GM23248 (cell line): ENCODE results near the gene FCN3. TPM values are rescaled to one million over a fixed set of nuclear protein-coding genes. Genes with fewer than 3 reads are reported as not detected.

Experiments used
- DNase-seq: peaks from one replicate; pipeline ENCODE4 v3.0.0-alpha.2; 2015
- H2AFZ ChIP-seq: fragments of 200-600 bp; sonication (generic); 2 replicates; pipeline ENCODE4 v1.6.1; 2016; ENCODE audit warnings: antibody characterized with exemption
- H3F3A ChIP-seq: fragments of 200-600 bp; sonication (generic); 2 replicates; pipeline ENCODE4 v1.6.1; 2016; ENCODE audit warnings: mild to moderate bottlenecking, antibody characterized with exemption, mixed run types; ENCODE audit not compliant: insufficient read depth
- H3K27ac ChIP-seq: fragments of 200-600 bp; sonication (generic); 2 replicates; pipeline ENCODE4 v1.5.1; 2016; ENCODE audit warnings: mild to moderate bottlenecking
- H3K27me3 ChIP-seq: fragments of 200-600 bp; sonication (generic); replicated peaks from 2 replicates; pipeline ENCODE4 v1.6.1; 2016; ENCODE audit warnings: mild to moderate bottlenecking; ENCODE audit not compliant: insufficient read depth
- H3K36me3 ChIP-seq: fragments of 200-600 bp; sonication (generic); 2 replicates; pipeline ENCODE4 v1.6.1; 2016; ENCODE audit warnings: low read depth, mild to moderate bottlenecking
- H3K4me1 ChIP-seq: fragments of 200-600 bp; sonication (generic); 2 replicates; pipeline ENCODE4 v1.6.1; 2016; ENCODE audit warnings: mild to moderate bottlenecking; ENCODE audit not compliant: insufficient read depth
- H3K4me2 ChIP-seq: fragments of 200-600 bp; sonication (generic); one replicate; pipeline ENCODE4 v1.6.1; 2016; ENCODE audit warnings: mild to moderate bottlenecking; ENCODE audit not compliant: unreplicated experiment
- H3K4me3 ChIP-seq: fragments of 200-600 bp; sonication (generic); 2 replicates; pipeline ENCODE4 v1.5.1; 2016; ENCODE audit warnings: mild to moderate bottlenecking
- H3K79me2 ChIP-seq: fragments of 200-600 bp; sonication (generic); 2 replicates; pipeline ENCODE4 v1.6.1; 2016; ENCODE audit warnings: mild to moderate bottlenecking; ENCODE audit not compliant: insufficient read depth
- H3K9ac ChIP-seq: fragments of 200-600 bp; sonication (generic); 2 replicates; pipeline ENCODE4 v1.6.1; 2016; ENCODE audit warnings: mild to moderate bottlenecking
- H3K9me2 ChIP-seq: fragments of 200-600 bp; sonication (generic); 2 replicates; pipeline ENCODE4 v1.6.1; 2016; ENCODE audit warnings: mixed run types, mild to moderate bottlenecking, moderate library complexity; ENCODE audit not compliant: insufficient read depth
- H3K9me3 ChIP-seq: fragments of 200-600 bp; sonication (generic); one replicate; pipeline ENCODE4 v1.6.1; 2017; ENCODE audit warnings: low read depth
- H4K20me1 ChIP-seq: fragments of 200-600 bp; sonication (generic); 2 replicates; pipeline ENCODE4 v1.6.0; 2016; ENCODE audit not compliant: insufficient read depth
- EZH2 ChIP-seq: fragments of 200-600 bp; sonication (generic); IDR thresholded peaks from 2 replicates; pipeline ENCODE4 v1.6.1; 2018; ENCODE audit warnings: antibody characterized with exemption, mild to moderate bottlenecking; ENCODE audit not compliant: insufficient read depth, poor library complexity, severe bottlenecking
- EZH2phosphoT487 ChIP-seq: fragments of 200-600 bp; sonication (generic); IDR thresholded peaks from 2 replicates; pipeline ENCODE4 v1.6.1; 2018; ENCODE audit warnings: antibody characterized with exemption, moderate library complexity, mild to moderate bottlenecking, low read depth; ENCODE audit not compliant: insufficient read depth
- WGBS, 2 experiments: methylation state at CpG; one replicate each; pipeline ENCODE4 v1.1.6; 2015 to 2017; ENCODE audit warnings: low lambda C conversion rate in 2 of 2, low coverage in 1 of 2; ENCODE audit errors: missing lambda C conversion rate in 2 of 2; 5-methylcytosine and 5-hydroxymethylcytosine counted together
- in situ Hi-C: fragments of 300-500 bp; cut with MboI; formaldehyde crosslinking; loops from 2 replicates; pipeline ENCODE4 v1.15.0; 2020
- polyA plus RNA-seq: library from polyadenylated mRNA; unstranded; fragments of >200 nt; fragmentation: Nextera tagmentation; extraction: Ambion mirVana; gene quantifications from 2 replicates; pipeline ENCODE4 v1.2.1, GENCODE V29; 2016
- total RNA-seq: library from RNA; depleted of rRNA; stranded (reverse); fragments of >200 nt; shearing (Covaris generic); gene quantifications from 2 replicates; pipeline ENCODE4 v1.2.3, GENCODE V29; 2014

Gene FCN3
- total and polyA plus RNA-seq, 2 experiments from 2014 or later, result not detected

DNA sequence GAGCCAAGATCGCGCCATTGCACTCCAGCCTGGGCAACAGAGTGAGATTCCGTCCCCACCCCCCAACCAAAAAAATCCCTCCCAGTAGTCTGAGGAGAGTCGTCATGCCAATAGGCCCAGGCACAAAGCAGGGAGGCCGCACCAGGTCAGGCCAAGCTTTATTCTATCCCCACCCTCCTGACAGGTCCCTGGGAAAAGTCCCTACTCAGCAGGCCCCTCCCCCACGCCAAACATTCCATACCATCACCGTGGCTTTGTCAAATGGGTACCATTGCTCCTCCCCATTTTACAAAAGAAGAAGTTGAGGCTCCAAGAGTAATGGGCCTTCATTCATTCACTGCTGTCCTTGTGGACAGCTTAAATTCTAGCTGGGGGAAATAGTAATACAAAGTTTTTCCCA lies 23.1 kb upstream of the FCN3 start:
- Histone ChIP-seq H3K9me2 (no peaks in the 10 kb centered on the region), H3K4me1 (peaks cover 15% of the 10 kb centered on the region), H3K4me3 (no peak overlapping the region), H3K27me3 (no peaks in the 10 kb centered on the region), H3K4me2 (no peak overlapping the region), H3F3A (peaks cover 22% of the 10 kb centered on the region), H3K27ac (no peak overlapping the region), H3K79me2 (no peaks in the 10 kb centered on the region), H2AFZ (no peak overlapping the region), H3K9ac (no peak overlapping the region), H3K9me3 (no peaks in the 10 kb centered on the region), H4K20me1 (no peaks in the 10 kb centered on the region), H3K36me3 (no peaks in the 10 kb centered on the region)
- WGBS, 2 experiments, result 74 to 77% methylated on average over 6 to 7 of the region's 7 CpGs
- in situ Hi-C loops, result no loop called here
- DNase-seq, result no peak
- TF ChIP-seq EZH2phosphoT487 (no peak), EZH2 (no peak)

DNA sequence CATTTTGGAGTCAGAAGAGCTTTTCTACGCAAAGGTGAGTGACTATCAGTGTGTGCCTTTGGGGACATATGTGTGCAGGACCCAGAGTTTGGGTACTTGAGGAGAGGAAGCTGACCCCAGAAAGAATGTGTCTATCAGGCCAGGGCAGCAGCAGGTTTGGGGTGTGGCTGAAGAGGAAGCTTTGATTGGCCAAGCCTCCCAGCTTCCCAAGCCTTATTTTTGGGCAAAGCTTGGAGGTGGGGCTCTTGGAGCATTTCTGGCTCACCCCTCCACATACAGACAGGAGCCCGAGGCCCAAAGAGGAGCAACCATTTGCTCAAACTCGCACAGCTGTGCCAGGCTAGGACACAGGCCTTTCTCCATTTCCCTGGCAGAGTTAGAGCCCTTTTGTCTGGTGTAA lies 22.5 kb upstream of the FCN3 start:
- no peak overlapping the region for H2AFZ ChIP-seq
- H3K36me3 ChIP-seq, result no peaks in the 10 kb centered on the region
- no peak overlapping the region for H3K4me2 ChIP-seq
- WGBS, 2 experiments, result 59 to 95% methylated on average over 1 to 3 of the region's 3 CpGs
- no peaks in the 10 kb centered on the region for H3K27me3 ChIP-seq
- H3F3A ChIP-seq, result peaks cover 18% of the 10 kb centered on the region
- DNase-seq, result no peak
- TF ChIP-seq EZH2 (no peak), EZH2phosphoT487 (no peak)
- H3K79me2 ChIP-seq, result no peaks in the 10 kb centered on the region
- H3K4me3 ChIP-seq, result no peak overlapping the region
- in situ Hi-C loops, result no loop called here
- peaks cover 9% of the 10 kb centered on the region for H3K4me1 ChIP-seq
- no peak overlapping the region for H3K27ac ChIP-seq
- H3K9ac ChIP-seq, result no peak overlapping the region
- no peaks in the 10 kb centered on the region for H4K20me1 ChIP-seq
- no peaks in the 10 kb centered on the region for H3K9me2 ChIP-seq
- no peaks in the 10 kb centered on the region for H3K9me3 ChIP-seq

DNA sequence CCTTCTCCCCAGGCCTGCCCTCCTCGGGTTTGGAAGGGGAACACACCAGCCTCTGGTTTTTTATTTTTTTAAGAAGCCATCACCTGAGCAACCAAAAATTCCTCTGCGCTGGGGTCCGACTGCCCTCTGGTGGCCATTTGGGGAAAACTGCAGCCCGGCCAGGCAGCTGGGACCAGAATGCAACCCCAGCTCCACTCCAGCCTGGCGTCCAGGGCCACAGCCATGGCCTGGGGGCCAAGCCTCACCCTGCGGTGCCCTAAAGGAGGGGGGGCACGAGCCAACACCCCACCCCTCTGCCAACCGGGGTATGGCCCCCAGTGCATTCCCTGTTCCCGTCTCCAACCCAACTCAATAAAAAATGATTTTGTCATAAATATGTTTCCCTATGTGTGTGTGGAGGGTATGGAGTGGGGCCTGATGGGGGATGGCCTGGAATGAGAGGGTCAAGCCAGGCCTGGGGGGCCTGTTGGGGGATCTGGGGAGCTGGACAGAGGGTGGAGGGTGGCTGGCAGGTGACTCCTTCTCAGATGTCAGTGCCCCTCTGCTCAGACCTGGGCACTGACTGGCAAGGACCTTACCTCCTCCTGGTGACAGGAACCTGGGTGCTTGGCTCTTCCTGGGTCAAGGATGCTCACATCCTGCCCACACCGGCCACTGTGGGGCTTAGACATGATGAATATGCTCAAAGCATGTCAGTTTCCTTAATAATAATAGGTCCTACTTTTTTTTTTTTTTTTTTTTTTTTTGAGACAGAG lies 21.0 kb upstream of the FCN3 start:
- in situ Hi-C loops, result no loop called here
- Histone ChIP-seq H3K4me2 (no peak overlapping the region), H3K79me2 (no peaks in the 10 kb centered on the region), H2AFZ (no peak overlapping the region), H3K9me3 (no peaks in the 10 kb centered on the region), H3F3A (peaks cover 6% of the 10 kb centered on the region; the same call in 1 of the 2 replicates), H3K27me3 (no peaks in the 10 kb centered on the region), H3K4me3 (no peak overlapping the region), H3K9ac (no peak overlapping the region; the same call in 1 of the 2 replicates), H3K27ac (peak overlapping the region; percentile 28), H4K20me1 (no peaks in the 10 kb centered on the region), H3K36me3 (no peaks in the 10 kb centered on the region), H3K9me2 (no peaks in the 10 kb centered on the region), H3K4me1 (peaks cover 12% of the 10 kb centered on the region)
- 1 to 3% methylated on average over 9 to 10 of the region's 10 CpGs for WGBS, 2 experiments
- DNase-seq, result peak; percentile 82
- TF ChIP-seq EZH2, result no peak
- TF ChIP-seq EZH2phosphoT487, result no peak

DNA sequence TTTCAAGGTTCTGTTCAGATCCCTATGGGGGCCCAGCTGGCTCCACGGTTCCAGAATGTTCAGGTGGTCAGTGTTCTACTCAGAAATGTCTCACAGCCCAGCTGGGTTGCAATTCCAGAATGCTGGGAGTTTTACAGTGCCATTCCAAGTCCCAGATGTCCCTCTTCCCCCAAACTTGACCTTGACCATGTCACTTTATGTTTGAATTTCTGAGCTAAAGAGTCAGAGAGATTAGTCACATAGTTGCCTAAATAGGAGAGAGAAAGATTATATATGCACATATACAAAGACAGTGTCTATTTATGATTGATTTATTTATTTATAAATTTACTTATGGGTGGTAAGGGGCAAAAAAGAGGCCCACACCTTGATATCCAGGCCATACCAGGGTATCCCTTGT lies 20.3 kb upstream of the FCN3 start:
- peak overlapping the region; percentile 26 for H3K4me2 ChIP-seq
- H3F3A ChIP-seq, result peaks cover 6% of the 10 kb centered on the region; the same call in 1 of the 2 replicates
- H3K36me3 ChIP-seq, result no peaks in the 10 kb centered on the region
- H4K20me1 ChIP-seq, result no peaks in the 10 kb centered on the region
- no peaks in the 10 kb centered on the region for H3K9me2 ChIP-seq
- H3K27ac ChIP-seq, result peak overlapping the region; percentile 28
- H3K9me3 ChIP-seq, result no peaks in the 10 kb centered on the region
- in situ Hi-C loops, result loop anchor here (5.0 kb wide), 2 partner anchors 93 to 293 kb away; no protein-coding TSS in a partner anchor
- H3K79me2 ChIP-seq, result no peaks in the 10 kb centered on the region
- no peak for TF ChIP-seq EZH2phosphoT487
- no peak for TF ChIP-seq EZH2
- H3K4me1 ChIP-seq, result peaks cover 12% of the 10 kb centered on the region
- 36 to 55% methylated on average over 1 of the region's 1 CpG for WGBS, 2 experiments
- H2AFZ ChIP-seq, result no peak overlapping the region
- H3K27me3 ChIP-seq, result no peaks in the 10 kb centered on the region
- H3K4me3 ChIP-seq, result no peak overlapping the region
- no peak overlapping the region; the same call in 1 of the 2 replicates for H3K9ac ChIP-seq
- peak; percentile 54 for DNase-seq

DNA sequence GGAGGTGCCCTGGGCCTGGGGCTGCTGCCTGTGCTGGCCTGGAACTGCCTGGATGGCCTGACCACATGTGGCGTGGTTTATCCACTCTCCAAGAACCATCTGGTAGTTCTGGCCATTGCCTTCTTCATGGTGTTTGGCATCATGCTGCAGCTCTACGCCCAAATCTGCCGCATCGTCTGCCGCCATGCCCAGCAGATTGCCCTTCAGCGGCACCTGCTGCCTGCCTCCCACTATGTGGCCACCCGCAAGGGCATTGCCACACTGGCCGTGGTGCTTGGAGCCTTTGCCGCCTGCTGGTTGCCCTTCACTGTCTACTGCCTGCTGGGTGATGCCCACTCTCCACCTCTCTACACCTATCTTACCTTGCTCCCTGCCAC lies 19.6 kb upstream of the FCN3 start:
- Histone ChIP-seq H3K79me2 (no peaks in the 10 kb centered on the region), H3K4me1 (peaks cover 12% of the 10 kb centered on the region), H3K9me3 (no peaks in the 10 kb centered on the region), H3K4me3 (no peak overlapping the region), H4K20me1 (no peaks in the 10 kb centered on the region), H3K27me3 (no peaks in the 10 kb centered on the region), H3K9me2 (no peaks in the 10 kb centered on the region), H3K4me2 (no peak overlapping the region), H3K36me3 (no peaks in the 10 kb centered on the region), H3F3A (peaks cover 6% of the 10 kb centered on the region; the same call in 1 of the 2 replicates), H2AFZ (no peak overlapping the region), H3K27ac (no peak overlapping the region), H3K9ac (no peak overlapping the region)
- no peak for DNase-seq
- in situ Hi-C loops, result loop anchor here (5.0 kb wide), 2 partner anchors 92 to 292 kb away; no protein-coding TSS in a partner anchor
- 98 to 100% methylated on average over 9 of the region's 9 CpGs for WGBS, 2 experiments
- no peak for TF ChIP-seq EZH2
- TF ChIP-seq EZH2phosphoT487, result no peak
